AG09319 (cell line): ENCODE results near the gene HORMAD2.

ENCODE experiments used
- DNase-seq: peaks from one replicate; pipeline ENCODE4 v3.0.0-alpha.2; 2010; ENCODE audit warnings: low read depth; ENCODE audit errors: extremely low read depth
- TF ChIP-seq, protein P1 (sequence below): IDR thresholded peaks from 2 replicates; pipeline ENCODE4 v1.5.1; 2011; ENCODE audit warnings: low read depth, mild to moderate bottlenecking, inconsistent platforms, low read length, moderate library complexity

Gene HORMAD2

DNA sequence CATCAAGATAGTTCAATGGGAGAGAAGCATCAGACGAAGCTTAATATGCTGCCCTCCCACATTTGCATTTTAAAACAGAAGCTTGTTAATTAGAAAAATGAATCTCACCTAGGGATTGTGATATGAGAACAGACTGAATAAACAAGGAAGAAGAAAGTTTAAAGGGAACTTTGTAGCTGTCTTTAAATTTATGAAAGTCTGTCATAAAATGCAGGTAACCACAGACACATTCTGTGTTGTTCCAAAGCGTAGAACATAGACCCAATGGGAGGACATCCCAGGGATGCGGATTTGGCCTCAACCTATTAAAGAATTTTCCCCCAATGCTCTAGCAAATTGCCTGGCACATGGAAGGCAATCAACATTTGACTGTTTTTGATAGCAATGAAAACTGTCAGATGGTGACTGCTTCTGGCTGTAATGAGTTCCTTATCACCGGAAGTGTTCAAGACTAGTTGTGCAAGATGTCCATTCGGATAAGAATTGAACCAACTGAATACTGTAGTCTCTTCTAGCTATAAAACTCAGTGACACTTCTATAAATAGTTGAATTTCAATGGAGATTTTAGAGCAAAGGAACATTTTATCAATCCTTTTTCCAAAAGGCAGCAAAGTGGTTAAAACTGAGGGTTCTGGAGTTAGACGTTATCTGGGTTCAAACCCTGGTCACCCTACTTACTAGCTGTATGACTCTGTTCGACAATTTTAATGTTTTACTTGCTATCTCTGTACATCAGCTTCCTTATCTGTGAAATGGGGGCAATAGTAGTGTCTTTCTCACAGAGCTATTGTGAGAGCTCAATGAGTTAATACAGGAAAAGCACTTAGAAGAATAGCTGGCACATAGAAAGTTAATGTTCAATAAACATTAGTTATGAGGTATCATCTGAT lies 101.4 kb downstream of the HORMAD2 start:
- DNase-seq = no peak
- TF ChIP-seq, protein P1, sequence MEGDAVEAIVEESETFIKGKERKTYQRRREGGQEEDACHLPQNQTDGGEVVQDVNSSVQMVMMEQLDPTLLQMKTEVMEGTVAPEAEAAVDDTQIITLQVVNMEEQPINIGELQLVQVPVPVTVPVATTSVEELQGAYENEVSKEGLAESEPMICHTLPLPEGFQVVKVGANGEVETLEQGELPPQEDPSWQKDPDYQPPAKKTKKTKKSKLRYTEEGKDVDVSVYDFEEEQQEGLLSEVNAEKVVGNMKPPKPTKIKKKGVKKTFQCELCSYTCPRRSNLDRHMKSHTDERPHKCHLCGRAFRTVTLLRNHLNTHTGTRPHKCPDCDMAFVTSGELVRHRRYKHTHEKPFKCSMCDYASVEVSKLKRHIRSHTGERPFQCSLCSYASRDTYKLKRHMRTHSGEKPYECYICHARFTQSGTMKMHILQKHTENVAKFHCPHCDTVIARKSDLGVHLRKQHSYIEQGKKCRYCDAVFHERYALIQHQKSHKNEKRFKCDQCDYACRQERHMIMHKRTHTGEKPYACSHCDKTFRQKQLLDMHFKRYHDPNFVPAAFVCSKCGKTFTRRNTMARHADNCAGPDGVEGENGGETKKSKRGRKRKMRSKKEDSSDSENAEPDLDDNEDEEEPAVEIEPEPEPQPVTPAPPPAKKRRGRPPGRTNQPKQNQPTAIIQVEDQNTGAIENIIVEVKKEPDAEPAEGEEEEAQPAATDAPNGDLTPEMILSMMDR = no peak

DNA sequence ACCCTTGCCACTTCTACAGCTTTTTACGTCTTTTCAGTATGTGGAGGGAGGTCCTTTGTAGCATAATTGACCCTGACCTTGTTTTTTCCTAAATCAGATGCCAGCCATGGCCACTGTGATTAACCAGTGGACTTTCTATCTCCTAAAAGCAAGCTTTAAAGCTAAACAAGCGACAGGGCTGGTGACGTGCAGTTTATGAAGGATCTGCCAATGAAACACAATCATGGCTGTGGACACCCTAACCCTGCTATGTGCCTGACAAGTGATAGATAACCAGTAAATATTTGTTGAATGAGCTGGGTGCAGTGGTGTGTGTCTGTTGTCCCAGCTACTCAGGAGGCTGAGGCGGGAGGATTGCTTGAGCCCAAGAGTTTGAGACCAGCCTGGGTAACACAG lies 102.1 kb downstream of the HORMAD2 start:
- TF ChIP-seq, protein P1 = no peak
- DNase-seq = no peak

DNA sequence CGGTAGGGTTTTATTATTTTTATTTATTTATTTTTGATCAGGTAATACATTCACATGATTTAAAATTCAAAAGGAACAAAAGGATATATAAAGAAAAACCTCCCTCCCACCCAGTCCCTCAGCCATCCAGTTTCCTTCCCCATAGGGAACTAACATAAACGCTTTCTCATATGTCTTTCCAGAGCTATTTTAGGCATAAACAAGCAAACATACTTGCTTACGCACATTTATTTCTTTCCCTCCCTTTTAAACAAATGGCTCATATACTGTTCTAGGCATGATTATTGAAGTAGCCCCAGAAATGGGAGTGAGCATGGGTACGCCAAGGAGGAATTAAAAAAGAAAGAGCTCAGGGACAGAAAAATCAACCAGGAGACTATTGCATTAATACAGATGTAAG lies 102.6 kb downstream of the HORMAD2 start:
- no peak for DNase-seq
- TF ChIP-seq, protein P1 = no peak

DNA sequence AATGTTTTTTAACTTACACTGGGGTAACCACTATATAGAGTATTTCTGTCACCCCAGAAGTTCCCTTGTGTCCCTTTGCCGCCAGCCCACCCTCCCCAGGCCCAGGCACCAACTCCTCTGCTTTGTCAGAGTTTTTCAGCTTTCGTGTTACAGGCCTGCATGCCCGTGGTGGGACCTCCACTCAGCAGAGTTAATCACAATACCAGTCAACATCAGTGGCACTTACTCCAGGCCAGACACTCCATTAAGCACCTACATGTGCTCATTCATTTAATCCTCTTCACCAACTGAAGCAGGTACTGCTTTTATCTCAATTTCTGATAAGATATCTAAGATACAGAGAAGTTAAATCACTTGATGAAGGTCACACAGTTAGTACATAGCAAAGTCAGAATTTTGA lies 103.0 kb downstream of the HORMAD2 start:
- TF ChIP-seq, protein P1 = no peak
- DNase-seq = no peak

DNA sequence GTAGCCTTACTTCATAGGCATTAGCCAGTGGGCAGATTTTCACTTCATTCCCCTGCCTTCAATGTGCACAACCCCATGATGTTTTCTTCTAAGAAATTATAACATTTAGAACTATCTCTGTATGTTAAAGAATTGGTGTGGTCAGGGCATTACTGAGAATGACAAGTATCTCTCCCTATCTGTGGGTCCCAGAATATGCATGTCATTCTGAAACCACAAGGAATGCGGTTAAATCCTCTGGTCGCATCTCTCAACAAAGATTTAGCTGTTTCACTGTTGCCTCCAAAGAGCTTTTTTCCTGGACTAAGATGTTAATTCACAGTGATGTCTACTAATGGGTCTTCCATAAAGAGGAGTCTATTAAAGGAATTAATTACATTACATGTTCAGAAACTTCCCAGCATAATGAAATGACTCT lies 103.6 kb downstream of the HORMAD2 start:
- TF ChIP-seq, protein P1 = no peak
- no peak for DNase-seq

DNA sequence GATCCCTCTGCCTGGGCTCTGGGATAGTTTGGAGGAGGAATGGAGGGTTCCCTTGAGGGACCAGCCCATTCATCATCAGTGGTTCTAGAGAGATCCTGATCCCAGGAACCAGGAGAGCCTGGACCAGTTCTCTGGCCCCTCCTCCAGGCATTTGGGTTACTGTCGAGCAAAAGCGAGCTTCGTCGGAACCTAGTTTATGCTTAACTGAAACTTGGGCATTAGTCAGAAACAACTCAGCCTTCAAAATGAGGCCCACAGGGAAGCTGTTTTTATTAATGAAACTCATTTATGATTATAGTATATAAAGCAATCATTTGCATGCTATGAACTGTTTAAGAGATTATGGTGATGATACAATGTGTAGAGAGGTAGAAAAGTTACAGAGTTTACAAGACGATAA lies 104.9 kb downstream of the HORMAD2 start:
- TF ChIP-seq, protein P1 = no peak
- DNase-seq = no peak

DNA sequence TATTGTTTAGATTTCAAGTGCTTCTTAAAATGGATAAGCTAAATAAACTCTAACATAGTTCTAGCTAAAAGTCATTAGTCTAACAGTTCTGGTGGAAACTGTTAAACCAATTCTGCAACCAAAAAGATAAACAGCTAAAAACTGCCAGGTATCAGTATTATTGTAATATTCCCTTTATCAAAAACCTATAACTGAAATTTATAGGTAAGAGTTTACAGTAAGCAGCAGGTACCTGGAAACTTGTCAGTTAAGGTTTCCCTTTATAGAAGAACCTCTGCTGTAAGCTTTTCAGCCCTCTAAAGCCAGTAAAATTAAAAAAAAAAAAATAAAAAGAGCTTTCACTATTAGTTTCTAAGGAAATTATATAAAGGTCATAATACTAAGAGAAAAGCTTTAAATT lies 105.3 kb downstream of the HORMAD2 start:
- DNase-seq = no peak

More for the DNA sequence above, 105.3 kb downstream of the HORMAD2 start:
- TF ChIP-seq, protein P1 = no peak
